Endodermal cell (in vitro differentiated cells): ENCODE data around the gene BATF3. TPM values are rescaled to one million over a fixed set of nuclear protein-coding genes. Genes with fewer than 3 reads are reported as not detected.
A peak's percentile ranks its signal among the peaks of the same experiment; 100 is the strongest.

ENCODE experiments used
- DNase-seq: peaks from one replicate; pipeline ENCODE4 v3.0.0-alpha.2; 2017
- H3K27ac ChIP-seq: 2 replicates; pipeline ENCODE4 v1.5.1; 2013; ENCODE audit warnings: mild to moderate bottlenecking, low read depth, low read length, moderate library complexity
- H3K27me3 ChIP-seq: 2 replicates; pipeline ENCODE4 v1.6.1; 2013; ENCODE audit warnings: mild to moderate bottlenecking, low read length, moderate library complexity; ENCODE audit not compliant: insufficient read depth, control insufficient read depth, poor library complexity, severe bottlenecking
- H3K36me3 ChIP-seq: 2 replicates; pipeline ENCODE4 v1.7.0; 2013; ENCODE audit warnings: mild to moderate bottlenecking, low read length, moderate library complexity; ENCODE audit not compliant: control insufficient read depth, insufficient read depth
- H3K4me1 ChIP-seq: one replicate; pipeline ENCODE4 v1.7.0; 2013; ENCODE audit warnings: low read length; ENCODE audit not compliant: control insufficient read depth, insufficient read depth
- H3K4me3 ChIP-seq: 2 replicates; pipeline ENCODE4 v1.5.1; 2013; ENCODE audit warnings: mild to moderate bottlenecking, low read length, moderate library complexity
- H3K9ac ChIP-seq: 2 replicates; pipeline ENCODE4 v1.6.1; 2013; ENCODE audit warnings: mild to moderate bottlenecking, low read length, moderate library complexity; ENCODE audit not compliant: poor library complexity, severe bottlenecking; ENCODE audit errors: extremely low read depth
- H3K9me3 ChIP-seq: 2 replicates; pipeline ENCODE4 v1.6.1; 2013; ENCODE audit warnings: mild to moderate bottlenecking, low read length, moderate library complexity; ENCODE audit not compliant: control insufficient read depth
- H3K27ac Mint-ChIP-seq: 2 replicates; pipeline ENCODE4 v1.8.0; 2020; ENCODE audit warnings: mixed read lengths
- H3K27me3 Mint-ChIP-seq: 2 replicates; pipeline ENCODE4 v1.8.0; 2021; ENCODE audit warnings: mild to moderate bottlenecking, mixed read lengths; ENCODE audit not compliant: insufficient read depth
- H3K36me3 Mint-ChIP-seq: 2 replicates; pipeline ENCODE4 v1.8.0; 2020; ENCODE audit warnings: low read depth, mixed read lengths
- H3K4me1 Mint-ChIP-seq: 2 replicates; pipeline ENCODE4 v1.8.0; 2020; ENCODE audit warnings: mixed read lengths
- H3K4me3 Mint-ChIP-seq: 2 replicates; pipeline ENCODE4 v1.8.0; 2020; ENCODE audit warnings: mild to moderate bottlenecking, moderate library complexity, mixed read lengths
- H3K9me3 Mint-ChIP-seq: 2 replicates; pipeline ENCODE4 v1.8.0; 2020; ENCODE audit warnings: mild to moderate bottlenecking, mixed read lengths
- CTCF ChIP-seq: fragments of 200-600 bp; sonication (generic); conservative IDR thresholded peaks from 2 replicates; pipeline ENCODE4 v1.5.0; 2021; ENCODE audit warnings: antibody characterized with exemption, mild to moderate bottlenecking
- WGBS, 2 experiments: methylation state at CpG; one replicate each; pipeline versions ENCODE4 v1.1.5 to v1.1.7; 2013; ENCODE audit warnings: missing lambda C conversion rate in 2 of 2, mixed read lengths in 1 of 2; ENCODE audit not compliant: insufficient coverage in 1 of 2, insufficient read length in 1 of 2; 5-methylcytosine and 5-hydroxymethylcytosine counted together
- total RNA-seq, 2 donors: library from RNA; stranded (reverse); fragmentation: NEBNext Ultra II Directional in 1 of 2; extraction: Animal tissue kit (Norgen Biotek cat#: 25700) in 1 of 2; gene quantifications; 2 replicates in 1 of 2; 3 replicates in 1 of 2; pipeline ENCODE4 v1.2.1, GENCODE V29; 2021

The BATF3 gene
- total RNA-seq, 2 donors from 2014 or later: 1.5 to 4.0 TPM

GRCh38 chr1:212674872-212675271, 24.8 kb downstream of the BATF3 start:
- Histone ChIP-seq H3K4me1 (peaks cover 21% of the 10 kb centered on the region), H3K9me3 (no peaks in the 10 kb centered on the region), H3K9ac (no peak overlapping the region), H3K27me3 (no peaks in the 10 kb centered on the region), H3K36me3 (no peaks in the 10 kb centered on the region), H3K4me3 (no peak overlapping the region), H3K27ac (no peak overlapping the region)
- Mint-ChIP-seq H3K27me3 (no peaks in the 10 kb centered on the region), H3K4me3 (no peak overlapping the region), H3K27ac (no peak overlapping the region), H3K36me3 (no peaks in the 10 kb centered on the region), H3K9me3 (no peaks in the 10 kb centered on the region), H3K4me1 (peaks cover 20% of the 10 kb centered on the region)
- TF ChIP-seq CTCF: no peak
- DNase-seq: peak; percentile 7
- WGBS, 2 experiments: 97 to 100% methylated on average over 3 of the region's 3 CpGs

GRCh38 chr1:212671342-212672031, 28.2 kb downstream of the BATF3 start:
- Histone ChIP-seq H3K36me3 (no peaks in the 10 kb centered on the region), H3K9ac (no peak overlapping the region), H3K27me3 (no peaks in the 10 kb centered on the region), H3K9me3 (no peaks in the 10 kb centered on the region), H3K4me3 (no peak overlapping the region), H3K4me1 (peaks cover 33% of the 10 kb centered on the region), H3K27ac (no peak overlapping the region)
- H3K9me3 Mint-ChIP-seq: no peaks in the 10 kb centered on the region
- peak; percentile 84 for DNase-seq
- H3K4me3 Mint-ChIP-seq: no peak overlapping the region
- 46 to 63% methylated on average over 5 to 12 of the region's 12 CpGs for WGBS, 2 experiments
- TF ChIP-seq CTCF: no peak
- peaks cover 37% of the 10 kb centered on the region for H3K4me1 Mint-ChIP-seq
- H3K27me3 Mint-ChIP-seq: peaks cover 3% of the 10 kb centered on the region
- peak overlapping the region; percentile 71 for H3K27ac Mint-ChIP-seq
- H3K36me3 Mint-ChIP-seq: no peaks in the 10 kb centered on the region

GRCh38 chr1:212670882-212671281, 28.8 kb downstream of the BATF3 start:
- Mint-ChIP-seq H3K27me3 (peaks cover 9% of the 10 kb centered on the region), H3K36me3 (no peaks in the 10 kb centered on the region), H3K4me3 (no peak overlapping the region), H3K27ac (peak overlapping the region; percentile 71), H3K4me1 (peaks cover 40% of the 10 kb centered on the region), H3K9me3 (no peaks in the 10 kb centered on the region)
- H3K4me3 ChIP-seq: no peak overlapping the region
- H3K27me3 ChIP-seq: no peaks in the 10 kb centered on the region
- no peak overlapping the region for H3K9ac ChIP-seq
- no peaks in the 10 kb centered on the region for H3K36me3 ChIP-seq
- no peak for TF ChIP-seq CTCF
- no peaks in the 10 kb centered on the region for H3K9me3 ChIP-seq
- H3K27ac ChIP-seq: no peak overlapping the region
- DNase-seq: no peak
- H3K4me1 ChIP-seq: peaks cover 33% of the 10 kb centered on the region
